SK-N-SH (cell line): ENCODE data around the gene CTTN.

Source experiments
- MXI1 ChIP-seq: IDR thresholded peaks from 2 replicates; pipeline ENCODE4 v1.6.1; 2012; ENCODE audit warnings: mild to moderate bottlenecking, low read depth, low read length, improper control_type of control experiment
- POLR2AphosphoS5 ChIP-seq: IDR thresholded peaks from 2 replicates; pipeline ENCODE4 v1.6.1; 2012; ENCODE audit warnings: low read depth, low read length
- RAD21 ChIP-seq: IDR thresholded peaks from 2 replicates; pipeline ENCODE4 v1.6.1; 2012; ENCODE audit warnings: mild to moderate bottlenecking, low read length
- RCOR1 ChIP-seq: fragments of 150-350 bp; IDR thresholded peaks from 2 replicates; pipeline ENCODE4 v1.6.1; 2017; ENCODE audit warnings: antibody characterized with exemption, low read length
- RFX5 ChIP-seq: IDR thresholded peaks from 2 replicates; pipeline ENCODE4 v1.6.1; 2012; ENCODE audit warnings: mild to moderate bottlenecking, improper control_type of control experiment, low read length
- SIN3A ChIP-seq: IDR thresholded peaks from 2 replicates; pipeline ENCODE4 v1.6.1; 2012; ENCODE audit warnings: low read depth, mild to moderate bottlenecking, low read length, moderate library complexity, borderline replicate concordance
- TAF1 ChIP-seq: IDR thresholded peaks from 2 replicates; pipeline ENCODE4 v1.6.1; 2012; ENCODE audit warnings: low read depth, mild to moderate bottlenecking, low read length, moderate library complexity, borderline replicate concordance
- TCF12 ChIP-seq: IDR thresholded peaks from 2 replicates; pipeline ENCODE4 v1.4.0; 2012
- YY1 ChIP-seq: IDR thresholded peaks from 2 replicates; pipeline ENCODE4 v1.4.0; 2012; ENCODE audit warnings: low read depth, mild to moderate bottlenecking
- TF ChIP-seq, protein P1 (sequence below): IDR thresholded peaks from 2 replicates; pipeline ENCODE4; 2012
- TF ChIP-seq, protein P2 (sequence below): fragments of 200-600 bp; sonication (generic); IDR thresholded peaks from 2 replicates; pipeline ENCODE4 v1.6.1; 2017; ENCODE audit warnings: antibody characterized with exemption, mild to moderate bottlenecking, moderate library complexity
- TF ChIP-seq, protein P3 (sequence below): IDR thresholded peaks from 2 replicates; pipeline ENCODE4 v1.6.1; 2012; ENCODE audit warnings: mild to moderate bottlenecking, low read depth, low read length, moderate library complexity
- TF ChIP-seq, protein P4 (sequence below): fragments of 150-350 bp; IDR thresholded peaks from 2 replicates; pipeline ENCODE4 v1.6.1; 2016; ENCODE audit warnings: mild to moderate bottlenecking, low read depth, low read length

DNA sequence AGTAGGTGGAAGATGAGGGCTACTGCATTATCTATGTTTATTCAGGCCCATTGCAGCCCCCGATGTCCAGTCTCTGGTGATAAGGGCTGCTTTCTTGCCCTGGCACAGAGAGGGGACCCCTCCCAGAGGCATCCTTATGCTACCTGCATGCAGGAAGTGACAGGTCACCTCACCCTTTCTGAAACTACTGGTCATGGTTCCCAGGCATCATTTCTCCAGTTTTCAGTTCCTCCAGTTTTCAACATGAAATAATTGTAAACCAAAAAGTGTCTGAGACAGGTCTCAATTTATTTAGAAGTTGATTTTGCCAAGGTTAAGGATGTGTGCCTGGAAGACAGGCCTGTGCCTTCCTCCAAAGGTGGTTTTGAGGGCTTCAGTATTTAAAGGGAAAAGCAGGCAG, 57.0 kb downstream of the CTTN start:
- TF ChIP-seq, protein P1, sequence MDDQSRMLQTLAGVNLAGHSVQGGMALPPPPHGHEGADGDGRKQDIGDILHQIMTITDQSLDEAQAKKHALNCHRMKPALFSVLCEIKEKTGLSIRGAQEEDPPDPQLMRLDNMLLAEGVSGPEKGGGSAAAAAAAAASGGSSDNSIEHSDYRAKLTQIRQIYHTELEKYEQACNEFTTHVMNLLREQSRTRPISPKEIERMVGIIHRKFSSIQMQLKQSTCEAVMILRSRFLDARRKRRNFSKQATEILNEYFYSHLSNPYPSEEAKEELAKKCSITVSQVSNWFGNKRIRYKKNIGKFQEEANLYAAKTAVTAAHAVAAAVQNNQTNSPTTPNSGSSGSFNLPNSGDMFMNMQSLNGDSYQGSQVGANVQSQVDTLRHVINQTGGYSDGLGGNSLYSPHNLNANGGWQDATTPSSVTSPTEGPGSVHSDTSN: no peak
- TF ChIP-seq SIN3A (no peak), TAF1 (no peak), TCF12 (no peak), RCOR1 (no peak), MXI1 (no peak), RAD21 (no peak), YY1 (no peak), RFX5 (no peak), POLR2AphosphoS5 (no peak)
- TF ChIP-seq, protein P2, sequence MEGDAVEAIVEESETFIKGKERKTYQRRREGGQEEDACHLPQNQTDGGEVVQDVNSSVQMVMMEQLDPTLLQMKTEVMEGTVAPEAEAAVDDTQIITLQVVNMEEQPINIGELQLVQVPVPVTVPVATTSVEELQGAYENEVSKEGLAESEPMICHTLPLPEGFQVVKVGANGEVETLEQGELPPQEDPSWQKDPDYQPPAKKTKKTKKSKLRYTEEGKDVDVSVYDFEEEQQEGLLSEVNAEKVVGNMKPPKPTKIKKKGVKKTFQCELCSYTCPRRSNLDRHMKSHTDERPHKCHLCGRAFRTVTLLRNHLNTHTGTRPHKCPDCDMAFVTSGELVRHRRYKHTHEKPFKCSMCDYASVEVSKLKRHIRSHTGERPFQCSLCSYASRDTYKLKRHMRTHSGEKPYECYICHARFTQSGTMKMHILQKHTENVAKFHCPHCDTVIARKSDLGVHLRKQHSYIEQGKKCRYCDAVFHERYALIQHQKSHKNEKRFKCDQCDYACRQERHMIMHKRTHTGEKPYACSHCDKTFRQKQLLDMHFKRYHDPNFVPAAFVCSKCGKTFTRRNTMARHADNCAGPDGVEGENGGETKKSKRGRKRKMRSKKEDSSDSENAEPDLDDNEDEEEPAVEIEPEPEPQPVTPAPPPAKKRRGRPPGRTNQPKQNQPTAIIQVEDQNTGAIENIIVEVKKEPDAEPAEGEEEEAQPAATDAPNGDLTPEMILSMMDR: no peak
- TF ChIP-seq, protein P3, sequence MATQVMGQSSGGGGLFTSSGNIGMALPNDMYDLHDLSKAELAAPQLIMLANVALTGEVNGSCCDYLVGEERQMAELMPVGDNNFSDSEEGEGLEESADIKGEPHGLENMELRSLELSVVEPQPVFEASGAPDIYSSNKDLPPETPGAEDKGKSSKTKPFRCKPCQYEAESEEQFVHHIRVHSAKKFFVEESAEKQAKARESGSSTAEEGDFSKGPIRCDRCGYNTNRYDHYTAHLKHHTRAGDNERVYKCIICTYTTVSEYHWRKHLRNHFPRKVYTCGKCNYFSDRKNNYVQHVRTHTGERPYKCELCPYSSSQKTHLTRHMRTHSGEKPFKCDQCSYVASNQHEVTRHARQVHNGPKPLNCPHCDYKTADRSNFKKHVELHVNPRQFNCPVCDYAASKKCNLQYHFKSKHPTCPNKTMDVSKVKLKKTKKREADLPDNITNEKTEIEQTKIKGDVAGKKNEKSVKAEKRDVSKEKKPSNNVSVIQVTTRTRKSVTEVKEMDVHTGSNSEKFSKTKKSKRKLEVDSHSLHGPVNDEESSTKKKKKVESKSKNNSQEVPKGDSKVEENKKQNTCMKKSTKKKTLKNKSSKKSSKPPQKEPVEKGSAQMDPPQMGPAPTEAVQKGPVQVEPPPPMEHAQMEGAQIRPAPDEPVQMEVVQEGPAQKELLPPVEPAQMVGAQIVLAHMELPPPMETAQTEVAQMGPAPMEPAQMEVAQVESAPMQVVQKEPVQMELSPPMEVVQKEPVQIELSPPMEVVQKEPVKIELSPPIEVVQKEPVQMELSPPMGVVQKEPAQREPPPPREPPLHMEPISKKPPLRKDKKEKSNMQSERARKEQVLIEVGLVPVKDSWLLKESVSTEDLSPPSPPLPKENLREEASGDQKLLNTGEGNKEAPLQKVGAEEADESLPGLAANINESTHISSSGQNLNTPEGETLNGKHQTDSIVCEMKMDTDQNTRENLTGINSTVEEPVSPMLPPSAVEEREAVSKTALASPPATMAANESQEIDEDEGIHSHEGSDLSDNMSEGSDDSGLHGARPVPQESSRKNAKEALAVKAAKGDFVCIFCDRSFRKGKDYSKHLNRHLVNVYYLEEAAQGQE: no peak
- TF ChIP-seq, protein P4, sequence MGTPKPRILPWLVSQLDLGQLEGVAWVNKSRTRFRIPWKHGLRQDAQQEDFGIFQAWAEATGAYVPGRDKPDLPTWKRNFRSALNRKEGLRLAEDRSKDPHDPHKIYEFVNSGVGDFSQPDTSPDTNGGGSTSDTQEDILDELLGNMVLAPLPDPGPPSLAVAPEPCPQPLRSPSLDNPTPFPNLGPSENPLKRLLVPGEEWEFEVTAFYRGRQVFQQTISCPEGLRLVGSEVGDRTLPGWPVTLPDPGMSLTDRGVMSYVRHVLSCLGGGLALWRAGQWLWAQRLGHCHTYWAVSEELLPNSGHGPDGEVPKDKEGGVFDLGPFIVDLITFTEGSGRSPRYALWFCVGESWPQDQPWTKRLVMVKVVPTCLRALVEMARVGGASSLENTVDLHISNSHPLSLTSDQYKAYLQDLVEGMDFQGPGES: no peak
